ENCODE measurements around the gene MAN2B1.
"Not testable (repeated sequence)": the region's sequence is repeated elsewhere in the genome, so short reads cannot be mapped to it uniquely, and the experiment has no call there.

The MAN2B1 gene

GRCh38 chr19:12695997-12696365 is 29.4 kb upstream of the MAN2B1 start:
- Mint-ChIP-seq H3K4me3 (peak overlapping the region; percentile 89), H3K9me3 (no peaks in the 10 kb centered on the region), H3K36me3 (peaks cover 15% of the 10 kb centered on the region), H3K27ac (peak overlapping the region; percentile 95), H3K27me3 (no peaks in the 10 kb centered on the region), H3K4me1 (no peaks in the 10 kb centered on the region)
- ATAC-seq: peak; percentile 39

- Mint-ChIP-seq H3K9me3 (no peaks in the 10 kb centered on the region), H3K27me3 (no peaks in the 10 kb centered on the region), H3K4me3 (peak overlapping the region; percentile 89), H3K4me1 (no peaks in the 10 kb centered on the region), H3K27ac (no peak overlapping the region), H3K36me3 (peaks cover 11% of the 10 kb centered on the region)
- ATAC-seq: no peak
Measured at GRCh38 chr19:12695514-12695913, 29.0 kb upstream of the MAN2B1 start.

- H3K27ac Mint-ChIP-seq: no peak overlapping the region
- peaks cover 11% of the 10 kb centered on the region for H3K36me3 Mint-ChIP-seq
- H3K9me3 Mint-ChIP-seq: no peaks in the 10 kb centered on the region
- no peaks in the 10 kb centered on the region for H3K27me3 Mint-ChIP-seq
- H3K4me1 Mint-ChIP-seq: no peaks in the 10 kb centered on the region
- ATAC-seq: no peak
- H3K4me3 Mint-ChIP-seq: no peak overlapping the region
Measured at GRCh38 chr19:12695096-12695495, 28.6 kb upstream of the MAN2B1 start.

GRCh38 chr19:12694641-12695040 is 28.1 kb upstream of the MAN2B1 start:
- no peak overlapping the region for H3K4me3 Mint-ChIP-seq
- peaks cover 11% of the 10 kb centered on the region for H3K36me3 Mint-ChIP-seq
- H3K27me3 Mint-ChIP-seq: no peaks in the 10 kb centered on the region
- H3K9me3 Mint-ChIP-seq: no peaks in the 10 kb centered on the region
- no peak for ATAC-seq
- H3K27ac Mint-ChIP-seq: no peak overlapping the region
- no peaks in the 10 kb centered on the region for H3K4me1 Mint-ChIP-seq

- no peaks in the 10 kb centered on the region for H3K27me3 Mint-ChIP-seq
- no peaks in the 10 kb centered on the region for H3K9me3 Mint-ChIP-seq
- no peak overlapping the region for H3K4me3 Mint-ChIP-seq
- H3K4me1 Mint-ChIP-seq: no peaks in the 10 kb centered on the region
- peaks cover 8% of the 10 kb centered on the region for H3K36me3 Mint-ChIP-seq
- ATAC-seq: no peak
- H3K27ac Mint-ChIP-seq: no peak overlapping the region
Measured at GRCh38 chr19:12692960-12693359, 26.4 kb upstream of the MAN2B1 start.

- peaks cover 6% of the 10 kb centered on the region for H3K4me1 Mint-ChIP-seq
- peaks cover 6% of the 10 kb centered on the region for H3K36me3 Mint-ChIP-seq
- no peaks in the 10 kb centered on the region for H3K27me3 Mint-ChIP-seq
- H3K4me3 Mint-ChIP-seq: no peak overlapping the region
- H3K9me3 Mint-ChIP-seq: no peaks in the 10 kb centered on the region
- H3K27ac Mint-ChIP-seq: no peak overlapping the region
- ATAC-seq: peak; percentile 40
Measured at GRCh38 chr19:12689581-12690216, 23.2 kb upstream of the MAN2B1 start.

- Mint-ChIP-seq H3K4me3 (no peak overlapping the region), H3K27me3 (no peaks in the 10 kb centered on the region), H3K4me1 (peaks cover 6% of the 10 kb centered on the region), H3K9me3 (no peaks in the 10 kb centered on the region), H3K36me3 (peaks cover 6% of the 10 kb centered on the region), H3K27ac (no peak overlapping the region)
- no peak for ATAC-seq
Measured at GRCh38 chr19:12689012-12689411, 22.5 kb upstream of the MAN2B1 start.

- Mint-ChIP-seq H3K4me1 (peaks cover 6% of the 10 kb centered on the region), H3K9me3 (no peaks in the 10 kb centered on the region), H3K27me3 (no peaks in the 10 kb centered on the region), H3K36me3 (peaks cover 6% of the 10 kb centered on the region), H3K4me3 (no peak within 1 kb of the TSS), H3K27ac (no peak within 1 kb of the TSS)
- no peak for ATAC-seq
Measured at GRCh38 chr19:12687496-12688196, 21.1 kb upstream of the MAN2B1 start, which contains the start of gene GNG14. TSS of gene GNG14 (plus strand) at chr19:12687998. CDS start at chr19:12688049, 51 bp downstream.

- H3K4me1 Mint-ChIP-seq: peaks cover 13% of the 10 kb centered on the region
- no peak for ATAC-seq
- no peaks in the 10 kb centered on the region for H3K9me3 Mint-ChIP-seq
- H3K36me3 Mint-ChIP-seq: peaks cover 13% of the 10 kb centered on the region
- H3K4me3 Mint-ChIP-seq: no peak overlapping the region
- H3K27me3 Mint-ChIP-seq: no peaks in the 10 kb centered on the region
- H3K27ac Mint-ChIP-seq: no peak overlapping the region
Measured at GRCh38 chr19:12685831-12686230, 19.3 kb upstream of the MAN2B1 start.

- H3K4me1 Mint-ChIP-seq: peaks cover 33% of the 10 kb centered on the region
- peak within 1 kb of the TSS; percentile 87 for H3K27ac Mint-ChIP-seq
- no peaks in the 10 kb centered on the region for H3K9me3 Mint-ChIP-seq
- peaks cover 28% of the 10 kb centered on the region for H3K36me3 Mint-ChIP-seq
- H3K27me3 Mint-ChIP-seq: no peaks in the 10 kb centered on the region
- H3K4me3 Mint-ChIP-seq: peak within 1 kb of the TSS; percentile 91
- ATAC-seq: peak; percentile 92
Measured at GRCh38 chr19:12681074-12681987, 14.8 kb upstream of the MAN2B1 start, which contains the start of gene DHPS. TSS of gene DHPS (minus strand) at chr19:12681880. CDS start at chr19:12681766, 114 bp downstream.

- Mint-ChIP-seq H3K4me3 (peak overlapping the region; percentile 12), H3K4me1 (peaks cover 31% of the 10 kb centered on the region), H3K36me3 (peaks cover 36% of the 10 kb centered on the region), H3K27me3 (no peaks in the 10 kb centered on the region), H3K27ac (no peak overlapping the region), H3K9me3 (no peaks in the 10 kb centered on the region)
- ATAC-seq: no peak
Measured at GRCh38 chr19:12680034-12680433, 13.5 kb upstream of the MAN2B1 start.

- not testable (repeated sequence) for H3K9me3 Mint-ChIP-seq, ATAC-seq, H3K27ac Mint-ChIP-seq, H3K4me3 Mint-ChIP-seq, H3K27me3 Mint-ChIP-seq
- Mint-ChIP-seq H3K4me1 (peaks cover 43% of the 10 kb centered on the region), H3K36me3 (peaks cover 51% of the 10 kb centered on the region)
Measured at GRCh38 chr19:12678039-12678438, 11.5 kb upstream of the MAN2B1 start.

GRCh38 chr19:12676928-12677327 is 10.4 kb upstream of the MAN2B1 start:
- Mint-ChIP-seq H3K9me3 (no peaks in the 10 kb centered on the region), H3K27me3 (no peaks in the 10 kb centered on the region), H3K36me3 (peaks cover 57% of the 10 kb centered on the region), H3K4me1 (peaks cover 48% of the 10 kb centered on the region), H3K27ac (peak overlapping the region; percentile 3), H3K4me3 (no peak overlapping the region)
- ATAC-seq: no peak

- H3K36me3 Mint-ChIP-seq: peaks cover 58% of the 10 kb centered on the region
- peak overlapping the region; percentile 3 for H3K27ac Mint-ChIP-seq
- ATAC-seq: peak; percentile 67
- H3K27me3 Mint-ChIP-seq: no peaks in the 10 kb centered on the region
- H3K9me3 Mint-ChIP-seq: no peaks in the 10 kb centered on the region
- H3K4me1 Mint-ChIP-seq: peaks cover 51% of the 10 kb centered on the region
- H3K4me3 Mint-ChIP-seq: no peak overlapping the region
Measured at GRCh38 chr19:12676384-12676792, 9.8 kb upstream of the MAN2B1 start.

GRCh38 chr19:12675940-12676339 is 9.4 kb upstream of the MAN2B1 start:
- no peak for ATAC-seq
- H3K36me3 Mint-ChIP-seq: peaks cover 54% of the 10 kb centered on the region
- H3K4me1 Mint-ChIP-seq: peaks cover 46% of the 10 kb centered on the region
- H3K9me3 Mint-ChIP-seq: no peaks in the 10 kb centered on the region
- peak overlapping the region; percentile 3 for H3K27ac Mint-ChIP-seq
- no peaks in the 10 kb centered on the region for H3K27me3 Mint-ChIP-seq
- no peak overlapping the region for H3K4me3 Mint-ChIP-seq
